Activated T-cell treated with anti-CD3 and anti-CD28 coated beads for 48 hours (primary cell): Measurements from ENCODE around the gene RBM48.
"Not testable (repeated sequence)": the region's sequence is repeated elsewhere in the genome, so short reads cannot be mapped to it uniquely, and the experiment has no call there.

ENCODE experiments used
- DNase-seq: peaks from one replicate; pipeline ENCODE4 v3.0.0-alpha.2; 2020; ENCODE audit warnings: low read depth

Gene RBM48

GRCh38 chr7:92528188-92528957 is at the start of gene RBM48, which contains the start of gene PEX1:
RBM48 (plus strand) TSS chr7:92528795; CDS start chr7:92528814, 19 bp downstream.
PEX1 (minus strand) TSS chr7:92528520; CDS start chr7:92528435, 85 bp downstream.
- peak; percentile 92 for DNase-seq

GRCh38 chr7:92479146-92479545 is 49.4 kb upstream of the RBM48 start:
- DNase-seq: not testable (repeated sequence)

DNA sequence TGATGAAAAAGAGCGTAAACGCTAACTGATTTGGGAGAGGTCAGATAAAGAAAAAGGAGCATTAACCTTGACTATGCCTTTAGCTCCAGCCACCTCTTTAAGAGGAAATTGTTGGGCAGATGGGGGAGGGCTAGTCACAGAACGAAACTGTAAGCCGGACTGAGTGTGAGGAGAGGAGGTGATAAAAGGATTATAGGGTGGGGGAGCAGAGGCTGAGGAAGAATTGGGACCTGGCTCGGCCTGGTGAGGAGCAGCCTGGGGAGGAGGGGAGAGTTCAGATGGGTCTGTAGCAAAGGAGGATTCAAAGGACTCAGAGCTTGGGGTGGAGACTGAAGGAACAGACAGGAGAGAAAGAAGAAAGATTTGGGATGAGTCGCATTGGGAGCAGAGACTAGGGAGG is 45.0 kb upstream of the RBM48 start:
- not testable (repeated sequence) for DNase-seq

- not testable (repeated sequence) for DNase-seq
Observed at GRCh38 chr7:92484226-92484625, 44.4 kb upstream of the RBM48 start.

- DNase-seq: no peak
Observed at GRCh38 chr7:92485267-92485892, 43.2 kb upstream of the RBM48 start.

DNA sequence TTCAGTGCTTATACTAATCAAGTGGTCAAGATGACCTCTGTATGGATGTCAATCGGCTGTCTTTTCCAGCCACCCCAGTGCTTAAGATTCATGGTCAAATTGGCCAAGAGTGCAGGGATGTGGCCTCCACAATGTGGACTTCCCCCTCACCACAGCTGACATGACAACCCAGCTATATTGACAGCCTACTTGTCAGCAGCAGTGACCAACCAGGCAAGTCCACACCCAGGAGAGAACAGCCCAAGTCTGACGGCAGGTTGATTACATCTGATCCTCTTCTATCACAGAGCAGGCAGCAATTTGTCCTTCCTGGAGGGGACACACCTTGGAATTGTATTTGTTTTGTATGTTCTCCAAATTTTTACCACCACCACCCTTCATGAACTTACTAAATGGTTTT is 42.6 kb upstream of the RBM48 start:
- no peak for DNase-seq

- no peak for DNase-seq
Observed at GRCh38 chr7:92487804-92488203, 40.8 kb upstream of the RBM48 start.

DNA sequence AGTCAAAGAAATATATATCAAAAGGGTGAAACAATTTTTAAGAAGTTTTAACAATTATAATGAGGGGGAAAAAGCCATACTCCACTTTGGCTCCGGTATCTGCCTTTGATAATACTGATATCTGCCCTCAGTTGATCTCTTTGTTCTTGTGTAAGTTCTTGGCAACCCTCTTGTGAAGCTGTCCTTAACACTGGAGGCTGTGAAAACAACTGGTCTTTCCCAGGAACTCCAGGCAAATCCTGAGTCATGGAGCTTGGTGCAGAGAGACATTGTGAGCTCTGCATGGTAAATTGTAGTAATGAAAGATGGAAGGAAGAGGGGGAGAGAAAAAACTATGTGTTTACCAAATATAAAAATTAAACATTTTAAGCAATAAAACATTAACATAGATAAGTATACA is 39.0 kb upstream of the RBM48 start:
- no peak for DNase-seq

DNA sequence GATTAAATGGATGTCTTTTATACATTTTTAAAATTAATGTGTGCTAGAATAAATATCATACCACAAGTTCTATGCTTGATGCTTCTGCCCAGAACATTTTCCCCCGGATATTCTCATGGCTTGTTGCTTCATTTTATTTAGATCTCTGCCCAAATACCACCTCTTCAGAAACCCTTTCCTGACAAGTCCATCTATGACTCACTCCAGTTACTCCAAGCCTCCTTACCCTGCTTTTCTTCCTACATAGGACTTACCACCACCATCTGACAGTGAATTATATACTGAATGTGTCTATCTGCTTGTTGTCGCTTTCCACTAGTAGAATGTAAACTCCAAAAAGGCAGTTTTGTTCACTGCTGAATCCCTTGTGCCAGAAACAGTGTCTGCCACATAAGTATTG is 31.7 kb upstream of the RBM48 start:
- DNase-seq: no peak

GRCh38 chr7:92498557-92498956 is 30.0 kb upstream of the RBM48 start:
- no peak for DNase-seq

- no peak for DNase-seq
Observed at GRCh38 chr7:92503767-92504166, 24.8 kb upstream of the RBM48 start.

- DNase-seq: no peak
Observed at GRCh38 chr7:92504563-92504962, 24.0 kb upstream of the RBM48 start.

DNA sequence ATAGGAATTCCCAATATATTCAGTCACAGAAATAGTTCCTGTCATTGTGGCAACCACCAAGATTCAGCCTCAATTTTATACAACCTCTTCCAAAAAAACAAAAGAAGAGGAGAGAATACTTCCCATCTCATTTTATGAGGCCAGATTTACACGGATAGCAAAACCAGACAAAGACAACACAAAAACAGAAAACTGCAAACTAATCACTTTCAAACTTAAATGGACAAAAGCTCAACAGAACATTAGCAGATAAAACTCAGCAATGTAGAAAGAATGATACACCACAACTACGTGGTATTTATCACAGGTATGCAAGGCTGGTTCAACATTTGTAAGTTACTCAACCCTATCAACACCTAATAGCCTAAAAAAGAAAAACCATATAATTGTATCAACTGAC is 22.2 kb upstream of the RBM48 start:
- DNase-seq: no peak

DNA sequence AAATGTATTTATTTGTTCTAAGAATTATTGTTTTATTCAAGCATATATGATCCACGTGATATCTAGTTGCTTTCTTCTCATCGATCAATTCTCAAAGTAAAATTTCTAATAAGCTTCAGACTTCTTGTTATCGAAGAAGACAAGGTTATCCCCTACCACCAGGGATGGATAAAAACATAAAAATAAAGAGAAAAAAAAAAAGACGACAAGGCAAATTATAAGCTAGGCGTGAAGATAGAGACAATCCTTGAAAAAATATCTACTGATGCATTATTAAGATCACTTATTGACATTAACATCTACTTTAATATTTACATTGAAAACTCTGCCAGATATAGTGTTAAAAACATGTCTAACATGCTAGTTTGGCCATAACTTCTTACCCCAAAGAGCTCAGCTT is 19.6 kb upstream of the RBM48 start:
- no peak for DNase-seq

DNA sequence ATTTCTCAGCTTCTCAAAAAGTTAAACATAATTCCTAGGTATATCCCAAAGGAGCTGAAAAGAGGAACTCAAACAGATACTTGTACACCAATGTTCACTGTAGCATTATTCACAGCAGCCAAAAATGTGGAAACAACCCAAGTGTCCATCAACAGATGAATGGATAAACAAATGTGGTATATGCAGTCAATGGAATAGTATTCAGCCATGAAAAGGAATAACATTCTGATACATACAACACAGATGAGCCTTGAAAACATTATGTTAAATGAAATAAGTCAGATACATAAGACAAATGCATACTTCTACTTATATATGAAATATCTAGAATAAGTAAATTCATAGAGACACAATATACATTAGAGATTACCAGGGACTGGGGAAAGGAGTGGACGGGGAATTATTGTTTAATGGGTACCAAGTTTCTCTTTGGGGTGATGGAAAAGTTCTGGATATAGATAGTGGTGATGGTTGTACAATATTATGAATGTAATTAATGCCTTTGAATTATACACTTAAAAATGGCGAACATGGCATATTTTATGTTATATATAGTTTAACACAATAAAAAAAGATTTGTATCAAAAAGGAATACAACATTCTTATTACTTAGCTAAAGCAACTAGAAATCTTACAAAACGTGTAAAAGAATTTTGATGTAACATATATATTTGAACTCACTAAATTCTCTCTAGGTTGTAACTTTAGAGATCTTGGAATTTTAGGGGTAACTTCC is 15.3 kb upstream of the RBM48 start:
- no peak for DNase-seq

DNA sequence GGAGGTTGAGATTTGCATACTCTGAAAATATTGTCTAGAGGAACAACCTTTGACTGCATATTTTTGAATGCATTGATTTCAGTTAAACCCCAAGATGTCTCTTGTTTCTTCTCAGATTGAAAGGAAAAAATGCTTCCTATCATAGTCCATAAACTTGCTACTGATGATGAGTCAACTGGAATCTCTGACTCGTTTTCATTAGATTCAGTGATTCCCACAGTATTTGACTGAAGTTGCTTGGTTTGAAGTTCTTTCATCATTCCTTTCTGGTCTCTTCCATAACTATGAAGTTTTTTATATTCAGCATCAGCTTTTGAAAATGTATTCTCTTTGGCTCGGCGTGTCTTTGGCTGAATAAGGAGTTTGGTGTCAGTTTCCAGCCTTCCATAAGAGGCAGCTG is 11.0 kb upstream of the RBM48 start:
- no peak for DNase-seq

- DNase-seq: no peak
Observed at GRCh38 chr7:92520024-92520423, 8.6 kb upstream of the RBM48 start.

GRCh38 chr7:92523110-92523509 is 5.5 kb upstream of the RBM48 start:
- DNase-seq: no peak

- DNase-seq: peak; percentile 51
Observed at GRCh38 chr7:92527300-92528187, 1.1 kb upstream of the RBM48 start.

GRCh38 chr7:92528958-92529264 is 316 bp downstream of the RBM48 start:
- no peak for DNase-seq

- no peak for DNase-seq
Observed at GRCh38 chr7:92534572-92534971, 6.0 kb downstream of the RBM48 start.

DNA sequence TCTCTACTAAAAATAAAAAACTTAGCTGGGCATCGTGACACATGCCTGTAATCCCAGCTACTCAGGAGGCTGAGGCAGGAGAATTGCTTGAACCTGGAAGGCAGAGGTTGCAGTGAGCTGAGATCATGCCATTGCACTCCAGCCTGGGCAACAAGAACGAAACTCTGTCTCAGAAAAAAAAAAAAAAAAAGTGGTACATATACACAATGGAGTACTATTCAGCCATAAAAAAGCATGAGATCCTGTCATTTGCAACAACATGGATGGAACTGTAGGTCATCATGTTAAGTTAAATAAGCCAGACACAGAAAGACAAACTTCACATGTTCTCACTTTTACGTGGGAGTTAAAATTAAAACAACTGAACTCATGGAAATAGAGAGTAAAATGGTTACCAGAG is 14.9 kb downstream of the RBM48 start:
- DNase-seq: not testable (repeated sequence)
